ENCODE data around the gene MUC6.

MUC6 gene

GRCh38 chr11:1022411-1022810, 14.1 kb downstream of the MUC6 start:
- DNase-seq, result no peak

GRCh38 chr11:1020211-1020905, 16.2 kb downstream of the MUC6 start:
- DNase-seq, result no peak

- DNase-seq, result no peak
These were observed 17.1 kb downstream of the MUC6 start for GRCh38 chr11:1019321-1019910.

GRCh38 chr11:1018091-1018490, 18.4 kb downstream of the MUC6 start:
- DNase-seq, result no peak

GRCh38 chr11:1017269-1018005, 19.1 kb downstream of the MUC6 start:
- DNase-seq, result peak in 1 of 5 donors; percentile 13

GRCh38 chr11:1016610-1017126, 19.9 kb downstream of the MUC6 start:
- DNase-seq, result peak in 1 of 5 donors; percentile 8

- DNase-seq, result no peak
These were observed 20.5 kb downstream of the MUC6 start for GRCh38 chr11:1015826-1016545.

- DNase-seq, result no peak
These were observed 21.5 kb downstream of the MUC6 start for GRCh38 chr11:1015064-1015463.

- no peak for DNase-seq
These were observed 22.2 kb downstream of the MUC6 start for GRCh38 chr11:1014276-1014675.

- no peak for DNase-seq
These were observed 22.9 kb downstream of the MUC6 start for GRCh38 chr11:1013631-1013935.

GRCh38 chr11:1012740-1013630, 23.5 kb downstream of the MUC6 start:
- no peak for DNase-seq

- no peak for DNase-seq
These were observed 24.2 kb downstream of the MUC6 start for GRCh38 chr11:1012291-1012690.

- DNase-seq, result no peak
These were observed 25.2 kb downstream of the MUC6 start for GRCh38 chr11:1011320-1011698.

GRCh38 chr11:1010551-1011319, 25.8 kb downstream of the MUC6 start:
- DNase-seq, result no peak

- no peak for DNase-seq
These were observed 26.5 kb downstream of the MUC6 start for GRCh38 chr11:1009991-1010390.

GRCh38 chr11:1009371-1009770, 27.1 kb downstream of the MUC6 start:
- no peak for DNase-seq

- no peak for DNase-seq
These were observed 27.7 kb downstream of the MUC6 start for GRCh38 chr11:1008803-1009145.

- no peak for DNase-seq
These were observed 28.3 kb downstream of the MUC6 start for GRCh38 chr11:1008001-1008802.

- no peak for DNase-seq
These were observed 29.2 kb downstream of the MUC6 start for GRCh38 chr11:1007279-1007678.

GRCh38 chr11:1006762-1007161, 29.8 kb downstream of the MUC6 start:
- DNase-seq, result no peak

- no peak for DNase-seq
These were observed 30.6 kb downstream of the MUC6 start for GRCh38 chr11:1005928-1006327.

Measured in T-helper 1 cell (primary cell).